ENCODE results near the gene CT45A3.
"Not testable (repeated sequence)": the region's sequence is repeated elsewhere in the genome, so short reads cannot be mapped to it uniquely, and the experiment has no call there.

Gene CT45A3, protein sequence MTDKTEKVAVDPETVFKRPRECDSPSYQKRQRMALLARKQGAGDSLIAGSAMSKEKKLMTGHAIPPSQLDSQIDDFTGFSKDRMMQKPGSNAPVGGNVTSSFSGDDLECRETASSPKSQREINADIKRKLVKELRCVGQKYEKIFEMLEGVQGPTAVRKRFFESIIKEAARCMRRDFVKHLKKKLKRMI

DNA sequence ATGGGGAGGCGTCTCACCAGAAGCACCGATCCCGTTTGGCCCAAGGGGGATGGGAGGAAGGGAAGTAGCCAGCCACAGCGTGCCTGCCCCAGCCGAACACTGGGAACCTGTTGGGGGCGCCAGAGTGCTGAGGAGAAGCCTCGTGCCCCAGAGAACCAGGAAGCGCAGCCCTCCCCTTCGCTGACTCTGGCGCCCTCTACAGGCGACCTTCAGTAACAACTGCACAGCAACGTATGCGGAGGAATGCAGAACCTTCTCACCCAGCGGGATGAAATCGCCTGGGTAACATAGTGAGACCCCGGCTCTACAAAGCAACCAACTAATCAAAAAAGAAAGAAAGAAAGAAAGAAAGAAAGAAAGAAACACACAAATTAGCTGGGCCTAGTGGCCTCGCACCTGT is at the start of gene CT45A3:
TSS of gene CT45A3 (minus strand) at position 101 of the 400 bp plus-strand sequence. CDS start 3,747 bp downstream, outside the sequence.
- not testable (repeated sequence) for DNase-seq

- DNase-seq, result not testable (repeated sequence)
Observed at GRCh38 chrX:135802687-135803086, 34.7 kb upstream of the CT45A3 start, which contains the start of gene CT45A6. CT45A6 (minus strand) TSS chrX:135802787; CDS start chrX:135798993, 3,794 bp downstream.

DNA sequence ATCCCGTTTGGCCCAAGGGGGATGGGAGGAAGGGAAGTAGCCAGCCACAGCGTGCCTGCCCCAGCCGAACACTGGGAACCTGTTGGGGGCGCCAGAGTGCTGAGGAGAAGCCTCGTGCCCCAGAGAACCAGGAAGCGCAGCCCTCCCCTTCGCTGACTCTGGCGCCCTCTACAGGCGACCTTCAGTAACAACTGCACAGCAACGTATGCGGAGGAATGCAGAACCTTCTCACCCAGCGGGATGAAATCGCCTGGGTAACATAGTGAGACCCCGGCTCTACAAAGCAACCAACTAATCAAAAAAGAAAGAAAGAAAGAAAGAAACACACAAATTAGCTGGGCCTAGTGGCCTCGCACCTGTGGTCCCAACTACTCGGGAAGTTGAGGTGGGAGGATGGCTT is 17.4 kb upstream of the CT45A3 start, which contains the start of gene CT45A5:
TSS of gene CT45A5 (minus strand) at position 101 of the 400 bp plus-strand sequence. CDS start 3,774 bp downstream, outside the sequence.
- DNase-seq, result not testable (repeated sequence)

GRCh38 chrX:135744739-135745138 is 23.3 kb downstream of the CT45A3 start:
- not testable (repeated sequence) for DNase-seq

- DNase-seq, result no peak
Observed at GRCh38 chrX:135741192-135741715, 26.7 kb downstream of the CT45A3 start.

- no peak for DNase-seq
Observed at GRCh38 chrX:135740681-135741149, 27.3 kb downstream of the CT45A3 start.

GRCh38 chrX:135737366-135738071 is 30.5 kb downstream of the CT45A3 start:
- DNase-seq, result no peak

DNA sequence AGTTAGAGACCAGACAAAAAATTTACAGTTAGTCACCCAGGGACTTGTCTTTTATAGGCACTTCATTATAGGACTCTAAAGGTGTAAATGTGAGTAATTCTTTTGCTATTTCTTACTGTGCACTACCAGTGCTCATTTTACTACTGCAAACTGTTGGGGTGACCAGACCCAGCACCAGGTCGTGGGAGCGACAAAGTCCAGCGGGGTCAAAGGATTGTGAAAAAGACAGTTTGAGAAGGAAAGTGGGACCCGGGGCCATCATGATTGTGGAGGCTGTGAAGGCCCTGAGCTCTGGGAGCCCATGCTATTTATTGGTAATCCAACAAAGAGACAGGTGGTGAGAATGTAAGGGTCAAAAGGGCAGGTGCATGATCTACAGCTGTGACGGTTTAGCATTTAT is 33.3 kb downstream of the CT45A3 start:
- not testable (repeated sequence) for DNase-seq

- no peak for DNase-seq
Observed at GRCh38 chrX:135713795-135714194, 54.2 kb downstream of the CT45A3 start.

DNA sequence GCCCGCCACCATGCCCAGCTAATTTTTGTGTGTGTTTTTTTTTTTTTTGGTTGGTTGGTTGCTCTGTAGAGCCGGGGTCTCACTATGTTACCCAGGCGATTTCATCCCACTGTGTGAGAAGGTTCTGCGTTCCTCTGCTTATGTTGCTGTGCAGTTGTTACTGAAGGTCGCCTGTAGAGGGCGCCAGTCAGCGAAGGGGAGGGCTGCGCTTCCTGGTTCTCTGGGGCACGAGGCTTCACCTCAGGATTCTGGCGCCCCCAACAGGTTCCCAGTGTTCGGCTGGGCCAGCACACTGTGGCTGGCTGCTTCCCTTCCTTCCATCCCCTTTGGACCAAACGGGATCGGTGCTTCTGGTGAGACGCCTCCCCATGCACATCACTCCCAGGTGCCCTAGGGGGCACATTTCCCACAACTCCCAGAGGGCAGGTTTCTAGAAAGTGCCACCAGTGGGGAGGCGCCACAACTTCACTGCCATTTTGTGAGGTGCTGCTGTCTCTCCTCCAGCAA is 54.8 kb downstream of the CT45A3 start, which contains the start of gene CT45A1:
TSS of gene CT45A1 (plus strand) at position 457 of the 507 bp plus-strand sequence. CDS start 5,302 bp downstream, outside the sequence.
- not testable (repeated sequence) for DNase-seq
